ENCODE data around the gene WDR7. TPM values are rescaled to one million over a fixed set of nuclear protein-coding genes. Genes with fewer than 3 reads are reported as not detected.

WDR7 gene
- total RNA-seq, 1 donor from 2014 or later, result 16.9 TPM

DNA sequence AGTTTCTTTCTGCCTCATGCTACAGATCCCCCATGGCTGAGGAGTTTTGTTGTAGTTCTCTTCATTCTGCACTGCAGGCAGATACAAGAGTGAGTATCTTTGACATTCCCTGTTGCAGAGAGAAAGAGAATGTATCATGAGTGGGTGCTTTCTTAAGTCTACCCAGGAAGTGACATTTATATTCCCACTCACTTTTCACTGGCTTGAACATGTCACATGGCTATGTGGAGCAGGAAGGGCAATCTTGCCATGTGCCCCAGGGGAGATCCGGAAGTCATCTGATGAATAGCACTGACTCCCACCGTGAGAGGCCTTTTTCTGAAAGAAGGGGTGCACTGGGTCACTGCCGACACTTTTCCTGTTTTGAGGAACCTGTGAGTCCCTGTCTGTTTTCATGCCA is 429.3 kb downstream of the WDR7 start:
- Mint-ChIP-seq H3K9me3 (peaks cover 9% of the 10 kb centered on the region), H3K36me3 (no peaks in the 10 kb centered on the region), H3K4me1 (ENCODE audit: unreplicated experiment) (no peaks in the 10 kb centered on the region), H3K4me3 (no peak overlapping the region), H3K27ac (no peak overlapping the region), H3K27me3 (peaks cover 47% of the 10 kb centered on the region)
- DNase-seq (ENCODE audit: extremely low spot score, unreplicated experiment), result no peak
- TF ChIP-seq, protein P1, sequence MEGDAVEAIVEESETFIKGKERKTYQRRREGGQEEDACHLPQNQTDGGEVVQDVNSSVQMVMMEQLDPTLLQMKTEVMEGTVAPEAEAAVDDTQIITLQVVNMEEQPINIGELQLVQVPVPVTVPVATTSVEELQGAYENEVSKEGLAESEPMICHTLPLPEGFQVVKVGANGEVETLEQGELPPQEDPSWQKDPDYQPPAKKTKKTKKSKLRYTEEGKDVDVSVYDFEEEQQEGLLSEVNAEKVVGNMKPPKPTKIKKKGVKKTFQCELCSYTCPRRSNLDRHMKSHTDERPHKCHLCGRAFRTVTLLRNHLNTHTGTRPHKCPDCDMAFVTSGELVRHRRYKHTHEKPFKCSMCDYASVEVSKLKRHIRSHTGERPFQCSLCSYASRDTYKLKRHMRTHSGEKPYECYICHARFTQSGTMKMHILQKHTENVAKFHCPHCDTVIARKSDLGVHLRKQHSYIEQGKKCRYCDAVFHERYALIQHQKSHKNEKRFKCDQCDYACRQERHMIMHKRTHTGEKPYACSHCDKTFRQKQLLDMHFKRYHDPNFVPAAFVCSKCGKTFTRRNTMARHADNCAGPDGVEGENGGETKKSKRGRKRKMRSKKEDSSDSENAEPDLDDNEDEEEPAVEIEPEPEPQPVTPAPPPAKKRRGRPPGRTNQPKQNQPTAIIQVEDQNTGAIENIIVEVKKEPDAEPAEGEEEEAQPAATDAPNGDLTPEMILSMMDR (conservative IDR thresholded peaks at IDR 0.05), result no peak

DNA sequence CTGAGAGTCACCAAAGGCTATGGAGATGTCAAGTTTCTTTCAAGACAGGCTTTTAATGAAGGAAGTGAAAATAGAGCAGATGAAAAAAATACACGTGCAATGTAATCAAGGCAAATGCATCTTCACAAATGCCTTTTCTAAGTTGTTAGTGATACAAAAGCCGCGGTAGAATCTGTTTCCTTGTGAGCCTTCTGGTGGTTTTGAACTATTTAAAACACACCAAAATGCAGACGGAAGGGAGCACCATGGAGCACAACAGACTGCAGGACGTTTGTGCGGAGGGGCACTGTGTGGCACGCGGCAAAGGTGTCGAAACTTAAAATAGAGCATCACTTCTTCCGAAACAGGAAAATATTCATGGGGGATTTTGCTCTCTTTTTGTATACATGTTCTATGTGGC is 430.7 kb downstream of the WDR7 start:
- no peak for DNase-seq (ENCODE audit: extremely low spot score, unreplicated experiment)
- peaks cover 9% of the 10 kb centered on the region for H3K9me3 Mint-ChIP-seq
- H3K36me3 Mint-ChIP-seq, result no peaks in the 10 kb centered on the region
- H3K4me1 Mint-ChIP-seq (ENCODE audit: unreplicated experiment), result no peaks in the 10 kb centered on the region
- TF ChIP-seq, protein P1 (conservative IDR thresholded peaks at IDR 0.05), result no peak
- H3K27ac Mint-ChIP-seq, result no peak overlapping the region
- H3K4me3 Mint-ChIP-seq, result no peak overlapping the region
- H3K27me3 Mint-ChIP-seq, result peaks cover 39% of the 10 kb centered on the region

DNA sequence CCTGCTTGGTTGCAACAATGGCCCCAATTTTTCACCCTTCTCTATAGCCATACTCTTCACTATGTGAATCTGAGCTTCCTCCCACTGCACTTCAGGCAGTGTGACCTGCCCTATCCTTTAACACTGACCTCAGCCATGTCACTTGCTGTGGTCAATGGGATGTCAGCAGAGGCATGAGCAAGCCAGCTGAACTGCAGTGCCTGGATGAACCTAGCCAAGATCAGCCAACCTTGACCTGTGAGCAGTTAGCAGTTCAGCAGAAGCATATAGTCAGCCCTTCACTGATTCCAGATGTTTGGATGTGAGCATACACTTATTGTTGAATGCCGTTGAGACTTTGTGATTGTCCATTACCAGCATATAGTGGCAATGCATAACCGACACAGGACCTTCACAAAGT is 432.3 kb downstream of the WDR7 start:
- Mint-ChIP-seq H3K9me3 (peaks cover 9% of the 10 kb centered on the region), H3K27ac (no peak overlapping the region), H3K36me3 (no peaks in the 10 kb centered on the region), H3K4me3 (no peak overlapping the region), H3K27me3 (peaks cover 49% of the 10 kb centered on the region), H3K4me1 (ENCODE audit: unreplicated experiment) (peaks cover 4% of the 10 kb centered on the region)
- TF ChIP-seq, protein P1 (conservative IDR thresholded peaks at IDR 0.05), result no peak
- no peak for DNase-seq (ENCODE audit: extremely low spot score, unreplicated experiment)

DNA sequence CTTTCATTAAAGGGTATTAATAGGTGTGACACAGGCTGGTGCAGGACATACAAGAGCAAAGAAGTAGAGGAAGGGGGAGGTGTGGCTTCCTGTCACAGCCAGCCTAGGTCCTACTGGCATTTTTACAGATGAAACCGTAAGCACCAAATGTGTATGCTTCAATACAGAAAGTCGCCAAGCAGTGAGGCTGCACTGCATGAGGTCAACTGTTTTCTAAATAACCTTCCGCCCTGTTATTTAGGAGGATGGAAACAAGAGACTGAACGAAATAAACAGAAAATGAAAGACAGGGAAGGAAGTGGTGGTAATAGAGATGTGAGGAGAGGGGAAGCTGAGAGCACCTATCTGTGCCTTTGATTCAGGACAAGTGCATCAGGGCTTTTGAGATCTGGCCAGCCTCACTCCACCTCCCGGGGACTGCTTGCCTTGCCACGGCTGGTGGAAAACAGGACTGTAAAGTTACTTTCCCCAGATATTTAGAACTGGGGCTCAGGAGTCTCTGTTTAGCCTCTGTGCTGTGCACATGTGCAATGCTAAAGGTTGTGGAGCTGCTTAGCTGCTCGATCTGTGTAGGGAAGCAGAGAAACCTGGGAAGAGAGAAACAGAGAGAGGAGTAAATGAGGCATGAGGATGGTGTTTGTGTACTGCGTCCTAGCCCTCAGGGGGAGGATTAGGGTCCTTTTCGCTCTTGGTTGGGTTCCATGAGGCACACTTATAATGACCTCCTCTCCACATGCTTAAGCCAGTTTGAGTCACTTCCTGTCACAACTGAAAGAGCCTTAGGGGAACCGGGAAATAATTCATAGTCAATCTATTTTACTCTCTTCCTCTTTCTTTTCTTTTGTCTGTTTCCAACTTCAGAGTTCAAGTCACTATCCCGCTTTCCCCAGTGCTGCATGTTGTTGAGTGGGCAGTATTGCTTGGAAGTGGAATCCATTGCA is 433.4 kb downstream of the WDR7 start:
- Mint-ChIP-seq H3K4me3 (no peak overlapping the region), H3K4me1 (ENCODE audit: unreplicated experiment) (peaks cover 4% of the 10 kb centered on the region), H3K27ac (no peak overlapping the region), H3K9me3 (peaks cover 9% of the 10 kb centered on the region), H3K27me3 (peaks cover 42% of the 10 kb centered on the region), H3K36me3 (no peaks in the 10 kb centered on the region)
- no peak for DNase-seq (ENCODE audit: extremely low spot score, unreplicated experiment)
- TF ChIP-seq, protein P1 (conservative IDR thresholded peaks at IDR 0.05), result no peak

DNA sequence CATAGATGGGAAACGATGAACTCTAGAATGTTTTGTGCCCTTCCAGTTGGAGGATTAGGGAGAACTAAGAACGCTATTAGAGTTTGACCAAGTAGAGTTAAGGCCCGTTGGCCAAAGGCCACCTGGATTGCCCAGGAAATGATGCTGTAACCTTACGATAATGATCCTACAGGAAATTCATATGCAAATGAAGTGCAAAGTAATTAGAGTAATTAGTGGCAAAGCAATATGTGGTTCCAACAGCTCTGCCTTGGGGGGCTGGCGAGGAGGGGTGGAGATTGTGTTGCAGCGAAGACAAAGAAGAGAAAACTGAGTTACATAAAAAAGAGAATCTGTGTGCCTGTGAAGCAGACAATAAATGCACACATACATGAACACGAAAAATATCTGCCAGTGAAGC is 434.2 kb downstream of the WDR7 start:
- Mint-ChIP-seq H3K27me3 (peaks cover 36% of the 10 kb centered on the region), H3K36me3 (no peaks in the 10 kb centered on the region), H3K27ac (no peak overlapping the region), H3K9me3 (peaks cover 9% of the 10 kb centered on the region), H3K4me3 (no peak overlapping the region), H3K4me1 (ENCODE audit: unreplicated experiment) (peaks cover 4% of the 10 kb centered on the region)
- DNase-seq (ENCODE audit: extremely low spot score, unreplicated experiment), result no peak
- TF ChIP-seq, protein P1 (conservative IDR thresholded peaks at IDR 0.05), result no peak
